Measurements from ENCODE around the gene MTCL3.

DNA sequence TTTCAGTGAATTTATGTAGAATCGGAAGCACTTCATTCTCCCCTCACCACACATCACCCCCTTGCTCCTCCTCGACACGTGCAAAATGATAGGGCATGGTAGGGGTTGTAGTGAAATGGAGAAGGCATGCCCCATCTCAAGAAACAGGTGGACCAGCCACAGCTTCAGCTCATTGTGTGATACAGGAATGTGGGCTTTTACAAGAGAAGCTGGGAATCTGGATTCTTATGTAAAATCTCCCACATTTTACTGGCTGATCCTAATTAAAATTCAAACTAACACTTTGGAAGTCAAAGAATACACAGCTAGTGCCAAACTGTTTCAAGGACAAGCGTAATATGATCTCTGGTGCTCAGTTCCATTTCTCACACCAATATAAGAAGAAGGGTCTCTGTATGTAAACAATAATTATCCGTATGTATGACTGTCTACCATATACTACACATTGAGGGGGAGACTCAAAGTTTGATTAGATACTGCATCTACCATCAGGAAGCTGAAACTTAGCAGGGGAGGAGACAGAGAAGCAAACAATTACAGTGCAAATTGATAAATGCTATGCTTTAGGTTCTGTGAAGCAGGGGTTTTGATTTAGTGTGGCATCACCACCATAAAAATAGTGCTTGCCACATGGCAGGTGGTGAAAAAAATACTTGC lies 35.6 kb downstream of the MTCL3 start:
- TF ChIP-seq CTCF (IDR thresholded peaks at IDR 0.05) (no peak), POLR2A (IDR thresholded peaks at IDR 0.05) (no peak), EP300 (IDR thresholded peaks at IDR 0.05) (no peak), POLR2AphosphoS5 (IDR thresholded peaks at IDR 0.05) (no peak)

Data from suprapubic skin (tissue), 4 donors.